ENCODE results near the gene KRT84.
"Not testable (repeated sequence)": the region's sequence is repeated elsewhere in the genome, so short reads cannot be mapped to it uniquely, and the experiment has no call there.

Gene KRT84

DNA sequence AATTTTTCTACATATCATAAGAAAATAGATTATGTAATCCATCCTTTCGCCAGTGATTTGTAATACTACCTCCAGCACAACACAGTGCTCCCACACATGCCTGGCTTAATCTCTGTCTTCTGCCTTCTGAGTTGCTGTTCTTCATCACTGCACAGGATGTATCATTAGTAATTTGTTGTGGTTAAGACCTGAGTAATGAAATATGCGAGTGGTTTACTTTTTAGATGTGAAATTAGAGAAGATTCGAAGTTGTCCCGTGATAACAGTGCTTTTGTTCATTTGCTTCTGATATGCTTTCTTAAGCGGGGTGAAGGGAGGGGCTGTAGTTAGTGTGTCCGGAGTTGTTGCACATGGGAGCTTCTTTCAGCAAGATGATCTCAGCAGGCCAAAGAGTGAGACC lies 36.3 kb downstream of the KRT84 start:
- H3K36me3 ChIP-seq (ENCODE audit: insufficient read depth), result no peaks in the 10 kb centered on the region
- H3K4me3 ChIP-seq (IDR thresholded peaks at IDR 0.05; ENCODE audit: insufficient read depth, low read depth, low read length), result no peak overlapping the region
- H3K4me2 ChIP-seq, result no peak overlapping the region
- H4K20me1 ChIP-seq (ENCODE audit: insufficient read depth), result no peaks in the 10 kb centered on the region
- no peak for TF ChIP-seq CTCF (conservative IDR thresholded peaks at IDR 0.05; ENCODE audit: low read depth, low read length)
- no peaks in the 10 kb centered on the region for H3K79me2 ChIP-seq (ENCODE audit: insufficient read depth, low read depth)
- peaks cover 5% of the 10 kb centered on the region for H3K4me1 ChIP-seq (ENCODE audit: low read depth, poor library complexity, severe bottlenecking)
- H3K27ac ChIP-seq, result no peak overlapping the region
- no peak overlapping the region for H3K9ac ChIP-seq
- no peak overlapping the region for H2AFZ ChIP-seq (ENCODE audit: low read depth)
- H3K27me3 ChIP-seq (ENCODE audit: insufficient read depth, low read depth), result peaks cover 8% of the 10 kb centered on the region

- no peak overlapping the region for H2AFZ ChIP-seq (ENCODE audit: low read depth)
- no peak overlapping the region for H3K27ac ChIP-seq
- no peak overlapping the region for H3K9ac ChIP-seq
- no peaks in the 10 kb centered on the region for H3K36me3 ChIP-seq (ENCODE audit: insufficient read depth)
- no peaks in the 10 kb centered on the region for H3K79me2 ChIP-seq (ENCODE audit: insufficient read depth, low read depth)
- no peak for TF ChIP-seq CTCF (conservative IDR thresholded peaks at IDR 0.05; ENCODE audit: low read depth, low read length)
- H3K4me3 ChIP-seq (IDR thresholded peaks at IDR 0.05; ENCODE audit: insufficient read depth, low read depth, low read length), result no peak overlapping the region
- H3K4me1 ChIP-seq (ENCODE audit: low read depth, poor library complexity, severe bottlenecking), result peaks cover 5% of the 10 kb centered on the region
- no peaks in the 10 kb centered on the region for H4K20me1 ChIP-seq (ENCODE audit: insufficient read depth)
- no peak overlapping the region for H3K4me2 ChIP-seq
- H3K27me3 ChIP-seq (ENCODE audit: insufficient read depth, low read depth), result peaks cover 4% of the 10 kb centered on the region
These were observed 37.6 kb downstream of the KRT84 start for GRCh38 chr12:52347551-52348510.

GRCh38 chr12:52347016-52347415 lies 38.4 kb downstream of the KRT84 start:
- TF ChIP-seq CTCF (conservative IDR thresholded peaks at IDR 0.05; ENCODE audit: low read depth, low read length), result no peak
- no peak overlapping the region for H2AFZ ChIP-seq (ENCODE audit: low read depth)
- H3K27ac ChIP-seq, result no peak overlapping the region
- H3K4me2 ChIP-seq, result no peak overlapping the region
- no peak overlapping the region for H3K9ac ChIP-seq
- H3K27me3 ChIP-seq (ENCODE audit: insufficient read depth, low read depth), result peaks cover 4% of the 10 kb centered on the region
- peaks cover 5% of the 10 kb centered on the region for H3K4me1 ChIP-seq (ENCODE audit: low read depth, poor library complexity, severe bottlenecking)
- no peaks in the 10 kb centered on the region for H3K79me2 ChIP-seq (ENCODE audit: insufficient read depth, low read depth)
- no peaks in the 10 kb centered on the region for H3K36me3 ChIP-seq (ENCODE audit: insufficient read depth)
- no peaks in the 10 kb centered on the region for H4K20me1 ChIP-seq (ENCODE audit: insufficient read depth)
- no peak overlapping the region for H3K4me3 ChIP-seq (IDR thresholded peaks at IDR 0.05; ENCODE audit: insufficient read depth, low read depth, low read length)

DNA sequence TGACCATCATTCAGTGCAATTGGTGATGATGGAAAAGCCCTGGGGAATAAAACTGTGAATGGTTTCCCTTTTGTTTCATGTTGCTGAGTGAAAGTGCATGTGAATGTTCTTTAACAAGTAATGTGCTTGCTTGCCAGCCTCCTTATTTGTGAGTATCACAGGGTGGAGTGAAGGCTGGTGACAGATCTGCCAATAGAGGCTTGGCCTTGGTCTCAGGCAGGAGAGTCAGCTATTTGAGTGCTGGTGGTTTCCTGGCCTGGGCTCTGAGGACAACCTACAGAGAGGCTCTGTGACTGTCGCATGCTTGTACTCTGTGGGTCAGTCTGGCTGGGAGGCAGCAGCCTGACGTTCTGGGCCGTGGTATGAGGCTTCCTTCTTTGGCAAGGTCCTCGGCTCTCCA lies 38.9 kb downstream of the KRT84 start:
- peaks cover 4% of the 10 kb centered on the region for H3K27me3 ChIP-seq (ENCODE audit: insufficient read depth, low read depth)
- no peak overlapping the region for H3K9ac ChIP-seq
- H3K27ac ChIP-seq, result no peak overlapping the region

DNA sequence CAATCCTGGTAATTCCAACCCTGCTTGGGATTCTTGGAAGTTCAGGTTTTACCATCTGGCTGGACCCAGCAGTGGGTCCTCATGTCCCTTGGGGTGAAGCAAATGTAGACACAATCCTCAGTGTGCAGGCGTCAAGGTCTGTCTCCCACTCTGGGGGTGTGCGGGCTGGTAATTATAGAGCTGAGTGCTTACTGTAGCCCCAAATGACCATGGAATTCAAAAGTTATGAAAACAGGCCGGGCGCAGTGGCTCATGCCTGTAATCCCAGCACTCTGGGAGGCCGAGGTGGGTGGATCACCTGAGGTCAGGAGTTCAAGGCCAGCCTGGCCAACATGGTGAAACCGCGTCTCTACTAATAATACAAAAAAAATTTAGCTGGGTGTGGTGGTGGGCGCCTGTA lies 40.4 kb downstream of the KRT84 start:
- not testable (repeated sequence) for H3K27ac ChIP-seq; H3K4me2 ChIP-seq; H2AFZ ChIP-seq (ENCODE audit: low read depth); H4K20me1 ChIP-seq (ENCODE audit: insufficient read depth); H3K9ac ChIP-seq; H3K79me2 ChIP-seq (ENCODE audit: insufficient read depth, low read depth); H3K36me3 ChIP-seq (ENCODE audit: insufficient read depth); H3K4me3 ChIP-seq (IDR thresholded peaks at IDR 0.05; ENCODE audit: insufficient read depth, low read depth, low read length); H3K27me3 ChIP-seq (ENCODE audit: insufficient read depth, low read depth); H3K4me1 ChIP-seq (ENCODE audit: low read depth, poor library complexity, severe bottlenecking)

More for the DNA sequence above, 38.9 kb downstream of the KRT84 start:
- H4K20me1 ChIP-seq (ENCODE audit: insufficient read depth), result no peaks in the 10 kb centered on the region
- H2AFZ ChIP-seq (ENCODE audit: low read depth), result no peak overlapping the region
- TF ChIP-seq CTCF (conservative IDR thresholded peaks at IDR 0.05; ENCODE audit: low read depth, low read length), result no peak
- peaks cover 2% of the 10 kb centered on the region for H3K4me1 ChIP-seq (ENCODE audit: low read depth, poor library complexity, severe bottlenecking)
- H3K36me3 ChIP-seq (ENCODE audit: insufficient read depth), result no peaks in the 10 kb centered on the region
- no peaks in the 10 kb centered on the region for H3K79me2 ChIP-seq (ENCODE audit: insufficient read depth, low read depth)
- no peak overlapping the region for H3K4me3 ChIP-seq (IDR thresholded peaks at IDR 0.05; ENCODE audit: insufficient read depth, low read depth, low read length)
- no peak overlapping the region for H3K4me2 ChIP-seq
